GM10266 (cell line): ENCODE results near the gene CCDC154.

Source experiments
- DNase-seq: peaks from one replicate; pipeline ENCODE4 v3.0.0; 2012; ENCODE audit errors: extremely low spot score
- TF ChIP-seq, protein P1 (sequence below): IDR thresholded peaks from 2 replicates; pipeline ENCODE4 v1.5.1; 2012; ENCODE audit warnings: mild to moderate bottlenecking, low read depth; ENCODE audit not compliant: control insufficient read depth, insufficient read depth; ENCODE audit errors: missing control alignments

Gene CCDC154

DNA sequence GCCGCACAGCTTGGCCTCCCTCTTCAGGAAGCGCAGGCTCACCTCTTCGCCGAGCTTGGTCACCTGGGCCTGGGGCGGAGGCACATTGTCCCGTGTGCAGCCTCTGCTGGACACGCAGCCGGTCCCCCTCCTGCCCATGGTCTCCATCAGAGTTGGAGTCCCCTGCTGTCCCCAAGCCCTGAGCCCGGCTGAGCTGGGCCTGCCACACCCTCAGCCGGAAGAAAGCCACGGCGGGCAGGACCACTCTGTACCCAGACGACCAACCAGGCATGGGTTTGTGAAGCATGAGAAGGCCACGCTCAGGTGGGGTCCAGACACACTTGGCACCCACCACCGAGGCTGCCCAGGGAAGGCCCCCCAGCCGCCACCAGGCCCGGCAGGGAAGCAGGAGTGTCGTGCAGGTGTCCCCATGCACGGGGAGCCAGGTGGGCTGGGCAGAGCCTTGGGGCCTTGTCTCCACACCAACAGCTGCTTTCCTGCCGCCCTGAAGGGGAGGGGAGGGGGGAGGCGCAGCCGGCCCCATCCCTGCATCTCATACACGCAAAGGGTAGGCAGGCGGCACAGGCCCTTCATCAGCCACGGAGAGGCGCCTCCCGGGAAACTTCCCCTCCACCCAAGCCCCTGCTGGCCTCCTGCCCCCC lies 5.2 kb downstream of the CCDC154 start:
- TF ChIP-seq, protein P1, sequence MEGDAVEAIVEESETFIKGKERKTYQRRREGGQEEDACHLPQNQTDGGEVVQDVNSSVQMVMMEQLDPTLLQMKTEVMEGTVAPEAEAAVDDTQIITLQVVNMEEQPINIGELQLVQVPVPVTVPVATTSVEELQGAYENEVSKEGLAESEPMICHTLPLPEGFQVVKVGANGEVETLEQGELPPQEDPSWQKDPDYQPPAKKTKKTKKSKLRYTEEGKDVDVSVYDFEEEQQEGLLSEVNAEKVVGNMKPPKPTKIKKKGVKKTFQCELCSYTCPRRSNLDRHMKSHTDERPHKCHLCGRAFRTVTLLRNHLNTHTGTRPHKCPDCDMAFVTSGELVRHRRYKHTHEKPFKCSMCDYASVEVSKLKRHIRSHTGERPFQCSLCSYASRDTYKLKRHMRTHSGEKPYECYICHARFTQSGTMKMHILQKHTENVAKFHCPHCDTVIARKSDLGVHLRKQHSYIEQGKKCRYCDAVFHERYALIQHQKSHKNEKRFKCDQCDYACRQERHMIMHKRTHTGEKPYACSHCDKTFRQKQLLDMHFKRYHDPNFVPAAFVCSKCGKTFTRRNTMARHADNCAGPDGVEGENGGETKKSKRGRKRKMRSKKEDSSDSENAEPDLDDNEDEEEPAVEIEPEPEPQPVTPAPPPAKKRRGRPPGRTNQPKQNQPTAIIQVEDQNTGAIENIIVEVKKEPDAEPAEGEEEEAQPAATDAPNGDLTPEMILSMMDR: no peak
- no peak for DNase-seq

DNA sequence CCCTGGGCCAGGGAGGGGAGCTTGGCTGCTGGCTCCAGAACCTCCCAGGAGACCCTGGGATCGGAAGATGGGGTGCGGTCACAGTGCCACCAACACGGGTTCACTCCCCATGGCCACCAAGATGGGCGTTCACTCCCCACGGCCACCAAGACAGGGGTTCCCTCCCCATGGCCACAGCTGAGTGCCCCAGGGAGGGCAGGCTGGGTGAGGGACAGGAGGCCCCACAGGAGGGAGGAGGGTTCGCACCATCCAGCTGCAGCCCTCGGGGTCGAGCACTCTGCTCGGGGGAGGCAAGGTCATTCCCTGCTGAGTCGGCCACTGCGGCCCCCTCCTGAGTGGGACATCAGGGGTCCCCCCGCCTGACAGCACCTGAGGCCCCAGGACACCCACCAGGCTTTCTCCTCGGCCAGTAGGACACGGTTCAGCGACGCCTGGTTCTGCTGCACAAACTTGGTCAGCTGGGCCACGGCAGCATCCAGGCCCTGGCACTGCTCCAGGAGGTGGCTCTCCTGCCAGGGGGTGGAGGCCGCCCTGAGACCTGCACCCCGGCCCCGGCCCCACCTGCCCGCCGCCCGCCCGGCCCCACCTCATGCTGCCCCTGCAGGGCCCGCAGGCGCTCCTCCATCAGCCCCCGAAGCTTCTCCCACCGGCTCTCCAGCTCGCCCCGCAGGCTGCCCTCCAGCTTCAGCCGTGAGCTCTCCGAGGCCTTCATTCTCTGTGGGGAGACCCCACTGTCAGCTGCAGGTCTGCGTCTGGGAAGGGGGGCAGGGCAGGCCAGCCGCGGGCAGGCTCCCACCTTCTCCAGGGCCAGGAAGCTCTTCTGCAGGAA lies 5.9 kb downstream of the CCDC154 start:
- DNase-seq: no peak
- TF ChIP-seq, protein P1: no peak

DNA sequence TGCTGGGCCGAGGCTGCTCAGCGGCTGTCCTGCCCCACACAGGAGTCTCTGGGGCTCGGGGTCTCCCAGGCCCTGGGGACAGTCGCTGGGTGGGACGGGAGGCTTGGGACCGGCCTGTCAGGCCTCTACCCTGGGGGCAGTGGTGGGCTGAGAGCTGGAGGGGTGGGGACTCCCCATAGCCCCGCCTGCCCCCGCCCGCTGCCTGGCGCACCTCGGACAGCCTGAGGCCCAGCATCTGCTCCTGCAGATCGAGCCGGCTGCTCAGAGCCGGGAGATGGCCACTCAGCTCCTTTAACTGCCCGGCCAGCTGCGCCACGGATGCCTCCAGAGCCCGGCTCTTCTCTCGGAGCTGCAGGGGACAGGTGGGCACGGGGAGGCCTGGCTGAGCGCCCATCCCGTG lies 6.8 kb downstream of the CCDC154 start:
- DNase-seq: no peak
- TF ChIP-seq, protein P1: no peak

DNA sequence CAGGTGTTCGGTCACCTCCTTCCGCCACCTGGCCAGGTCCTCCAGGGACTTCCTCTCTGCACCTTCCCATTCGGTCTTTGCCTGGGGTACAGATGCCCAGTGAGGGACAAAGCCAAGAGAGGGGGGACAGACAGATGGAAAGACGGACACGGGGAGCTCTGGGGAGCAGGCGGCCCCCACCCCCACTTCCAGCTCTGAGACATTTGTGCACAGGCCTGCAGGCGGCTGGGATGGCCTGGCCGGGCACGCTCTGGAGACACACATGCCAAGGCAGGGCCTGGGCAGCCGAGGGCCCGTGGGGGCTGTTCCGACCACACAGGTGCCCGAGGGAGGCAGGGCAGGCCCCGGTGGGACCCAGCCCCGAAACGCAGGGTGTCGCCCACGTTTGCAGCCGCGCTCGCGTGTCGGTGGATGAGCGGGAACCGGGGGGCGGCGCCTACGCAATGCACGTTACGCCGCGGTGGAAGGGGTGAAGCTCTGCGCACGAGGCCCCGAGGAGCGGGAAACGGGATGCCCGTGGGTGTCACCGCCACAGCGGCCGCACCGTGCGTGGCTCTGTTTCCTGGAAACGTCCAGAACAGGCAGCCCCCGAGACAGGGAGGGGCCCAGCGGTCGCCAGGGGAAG lies 7.5 kb downstream of the CCDC154 start:
- TF ChIP-seq, protein P1: no peak
- no peak for DNase-seq

DNA sequence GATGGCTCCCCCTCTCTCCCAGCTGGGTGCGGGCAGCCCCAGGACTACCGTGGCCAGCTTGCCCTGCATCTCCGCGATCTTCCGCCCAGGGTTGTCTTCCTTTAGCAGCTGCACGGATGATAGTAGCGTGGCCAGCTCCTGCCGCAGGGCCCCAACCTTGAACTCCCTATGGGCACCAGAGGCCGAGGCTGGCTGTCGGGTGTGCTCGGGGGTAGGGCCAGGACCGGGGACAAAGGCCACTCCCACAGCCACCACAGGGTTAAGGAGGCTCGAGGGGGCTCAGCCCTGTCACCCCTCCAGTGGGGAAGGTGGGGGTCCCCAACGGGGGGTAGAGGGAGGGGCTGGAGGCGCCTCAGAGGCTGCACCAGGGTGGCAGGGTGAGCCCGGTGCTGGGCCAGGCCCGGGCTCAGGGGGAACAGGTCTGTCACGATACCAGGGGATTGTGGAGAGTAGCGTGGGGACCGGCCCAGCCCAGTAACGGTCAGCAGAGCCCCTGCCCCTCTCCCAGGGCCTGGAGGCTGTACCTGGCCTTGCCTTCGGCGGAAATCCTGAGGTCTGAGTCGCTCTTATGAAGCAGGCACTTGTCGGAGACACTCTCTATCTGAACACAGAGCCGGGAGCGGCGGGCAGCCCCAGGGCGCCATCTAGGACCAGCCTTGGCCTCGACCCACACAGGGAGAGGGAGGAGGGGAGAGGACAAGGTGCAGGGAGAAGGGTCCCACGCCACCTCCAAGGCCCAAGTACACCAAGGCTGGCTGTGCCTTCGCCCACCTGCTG lies 8.2 kb downstream of the CCDC154 start:
- no peak for DNase-seq
- TF ChIP-seq, protein P1: no peak

DNA sequence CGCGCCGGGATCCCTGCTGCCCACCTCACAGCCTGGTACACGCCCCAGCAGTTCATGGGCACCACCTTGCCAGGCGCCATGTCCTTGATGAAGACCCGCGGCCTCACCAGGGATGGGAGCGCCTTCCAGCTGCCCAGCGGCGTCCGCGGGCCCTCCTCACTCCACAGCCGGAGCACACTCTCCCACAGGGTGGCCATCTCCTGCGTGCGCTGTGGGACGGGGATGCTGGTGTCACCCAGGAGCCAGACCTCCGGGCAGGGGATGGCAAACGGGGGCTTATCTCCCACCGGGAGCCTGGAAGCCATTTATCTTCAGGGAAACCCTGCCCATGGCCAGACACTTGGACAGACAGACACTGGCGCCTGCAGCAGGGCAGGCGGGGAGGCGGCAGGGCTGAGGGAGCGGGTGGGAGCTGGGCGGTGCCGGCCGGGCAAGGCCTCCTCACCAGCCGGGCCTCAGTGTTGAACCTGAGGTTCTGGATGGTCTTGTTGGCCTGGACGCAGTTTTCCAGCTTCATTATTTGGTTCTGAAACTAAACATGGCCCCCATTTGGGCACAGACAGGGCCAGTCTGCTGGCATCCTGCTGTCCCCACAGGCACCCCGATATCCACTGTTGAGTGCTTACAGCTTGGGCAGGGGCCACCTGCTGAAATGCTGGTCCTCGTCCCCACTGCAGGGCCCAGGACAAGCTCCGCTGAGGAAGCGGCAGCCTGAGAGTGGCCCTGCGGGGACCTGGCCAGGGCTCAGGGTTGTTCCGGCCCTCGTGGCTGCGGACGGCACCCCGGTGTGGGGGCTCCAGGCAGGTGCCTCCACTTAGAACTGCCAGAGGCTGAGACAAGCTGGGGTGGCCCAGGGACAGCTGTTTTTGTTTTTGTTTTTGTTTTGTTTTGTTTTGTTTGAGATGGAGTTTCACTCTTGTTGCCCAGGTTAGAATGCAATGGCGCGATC lies 9.4 kb downstream of the CCDC154 start:
- DNase-seq: no peak
- TF ChIP-seq, protein P1: no peak
